ENCODE results near the gene SRRD.

DNA sequence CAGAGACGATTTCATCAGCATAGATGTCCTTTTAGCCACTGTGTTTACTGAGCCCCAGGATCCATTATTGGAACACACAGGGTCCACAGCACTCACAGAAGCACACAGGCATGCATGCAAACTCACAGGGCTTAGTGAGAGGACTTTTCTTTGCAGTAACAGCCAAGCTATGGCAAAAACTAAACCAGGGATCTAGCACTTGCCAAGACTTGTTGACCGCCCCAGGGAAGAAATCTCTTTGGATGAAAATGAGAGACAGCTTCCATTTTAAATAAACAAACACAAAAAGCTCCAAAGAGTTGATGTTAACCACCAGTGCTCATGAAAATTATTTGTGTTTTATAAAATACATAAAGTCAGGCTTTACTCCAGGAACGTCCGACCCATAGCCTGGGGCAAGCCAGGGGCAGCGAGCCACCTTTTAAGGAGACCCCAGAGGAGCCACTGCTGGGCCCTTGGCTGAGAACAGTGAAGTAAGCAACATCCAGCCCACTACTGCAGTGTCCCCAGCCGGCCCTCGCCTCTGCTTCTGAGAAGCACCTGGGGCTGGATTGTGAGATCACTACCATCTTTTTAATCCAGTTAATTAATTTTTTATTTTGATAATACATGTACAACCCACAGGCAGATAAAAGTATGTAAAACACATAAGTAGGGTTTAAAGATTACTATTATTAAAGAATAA is 50.6 kb downstream of the SRRD start:
- TF ChIP-seq, protein P1, sequence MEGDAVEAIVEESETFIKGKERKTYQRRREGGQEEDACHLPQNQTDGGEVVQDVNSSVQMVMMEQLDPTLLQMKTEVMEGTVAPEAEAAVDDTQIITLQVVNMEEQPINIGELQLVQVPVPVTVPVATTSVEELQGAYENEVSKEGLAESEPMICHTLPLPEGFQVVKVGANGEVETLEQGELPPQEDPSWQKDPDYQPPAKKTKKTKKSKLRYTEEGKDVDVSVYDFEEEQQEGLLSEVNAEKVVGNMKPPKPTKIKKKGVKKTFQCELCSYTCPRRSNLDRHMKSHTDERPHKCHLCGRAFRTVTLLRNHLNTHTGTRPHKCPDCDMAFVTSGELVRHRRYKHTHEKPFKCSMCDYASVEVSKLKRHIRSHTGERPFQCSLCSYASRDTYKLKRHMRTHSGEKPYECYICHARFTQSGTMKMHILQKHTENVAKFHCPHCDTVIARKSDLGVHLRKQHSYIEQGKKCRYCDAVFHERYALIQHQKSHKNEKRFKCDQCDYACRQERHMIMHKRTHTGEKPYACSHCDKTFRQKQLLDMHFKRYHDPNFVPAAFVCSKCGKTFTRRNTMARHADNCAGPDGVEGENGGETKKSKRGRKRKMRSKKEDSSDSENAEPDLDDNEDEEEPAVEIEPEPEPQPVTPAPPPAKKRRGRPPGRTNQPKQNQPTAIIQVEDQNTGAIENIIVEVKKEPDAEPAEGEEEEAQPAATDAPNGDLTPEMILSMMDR (IDR thresholded peaks at IDR 0.05 in 4 of 5, conservative IDR thresholded peaks at IDR 0.05 in 1 of 5): no peak
- no peak for TF ChIP-seq POLR2A (IDR thresholded peaks at IDR 0.05)
